A673 (cell line): ENCODE results near the gene KANSL1.

Experiments
- CTCF ChIP-seq: fragments of 300-800, 200-600 bp; sonication (generic); conservative IDR thresholded peaks from 2 replicates; pipeline ENCODE4 v1.5.1; 2017; ENCODE audit warnings: low read depth, mild to moderate bottlenecking, antibody characterized with exemption, low read length, moderate library complexity, mixed read lengths
- EZH2 ChIP-seq: fragments of 200-600 bp; sonication (generic); IDR thresholded peaks from 2 replicates; pipeline ENCODE4 v1.6.1; 2017; ENCODE audit warnings: borderline replicate concordance, low read depth, mild to moderate bottlenecking, mixed read lengths, antibody characterized with exemption, low read length; ENCODE audit not compliant: poor library complexity, severe bottlenecking

GRCh38 chr17:46046957-46047356 lies 146.3 kb downstream of the KANSL1 start:
- TF ChIP-seq CTCF (0 out of 2 replicates have a peak, but pooled peaks have one; percentile 22), EZH2 (no peak)
